H1 (cell line): ENCODE results near the gene PQBP1. TPM values are rescaled to one million over a fixed set of nuclear protein-coding genes. Genes with fewer than 3 reads are reported as not detected.

Experiments used
- CTCF ChIA-PET: fragments of 300-600 bp; sonication (Branson Sonifier 250); formaldehyde crosslinking; loops from one replicate; lab custom pipeline; 2021; ENCODE audit not compliant: partially characterized antibody; lab: Charles Lee
- POLR2A ChIA-PET: fragments of 300-600 bp; sonication (Branson Sonifier 250); formaldehyde crosslinking; loops from one replicate; lab custom pipeline; 2021; ENCODE audit warnings: inconsistent platforms; ENCODE audit not compliant: partially characterized antibody; lab: Charles Lee
- DNase-seq, 2 experiments: peaks; one replicate each; pipeline versions ENCODE4 v3.0.0 to v3.0.0-alpha.2; 2010 to 2022; ENCODE audit warnings: low spot score in 2 of 2, low read depth in 1 of 2, mixed read lengths in 1 of 2
- FAIRE-seq: peaks from 2 replicates; lab custom pipeline; 2011; peaks lifted over from hg19 to GRCh38; lab: Jason Lieb, UNC
- H2AFZ ChIP-seq: 2 replicates; pipeline ENCODE4 v1.8.1; 2012; ENCODE audit warnings: low read length, inconsistent platforms
- H2AK5ac ChIP-seq: 2 replicates; pipeline ENCODE4 v1.6.1; 2013; ENCODE audit warnings: low read depth, low read length
- H2BK120ac ChIP-seq: replicated peaks from 2 replicates; pipeline ENCODE3; 2013; ENCODE audit warnings: low read depth, low read length, inconsistent platforms
- H2BK12ac ChIP-seq: 2 replicates; pipeline ENCODE4 v1.6.1; 2013; ENCODE audit warnings: low read depth, low read length
- H2BK15ac ChIP-seq: 2 replicates; pipeline ENCODE4 v1.6.1; 2013; ENCODE audit warnings: low read length
- H2BK20ac ChIP-seq: 2 replicates; pipeline ENCODE4 v1.6.1; 2013; ENCODE audit warnings: low read length
- H2BK5ac ChIP-seq: 2 replicates; pipeline ENCODE4 v1.6.1; 2013; ENCODE audit warnings: low read depth, low read length
- H3K14ac ChIP-seq: 2 replicates; pipeline ENCODE4 v1.6.1; 2013; ENCODE audit warnings: inconsistent platforms; ENCODE audit not compliant: insufficient read length
- H3K18ac ChIP-seq: 2 replicates; pipeline ENCODE4 v1.6.1; 2013; ENCODE audit warnings: low read length; ENCODE audit errors: extremely low read depth
- H3K23ac ChIP-seq: 2 replicates; pipeline ENCODE4 v1.6.1; 2013; ENCODE audit warnings: inconsistent platforms; ENCODE audit not compliant: insufficient read length
- H3K23me2 ChIP-seq: 2 replicates; pipeline ENCODE4 v1.6.1; 2013; ENCODE audit warnings: low read depth, low read length
- H3K27ac ChIP-seq: 2 replicates; pipeline ENCODE4 v1.6.1; 2011; ENCODE audit warnings: low read depth, low read length, inconsistent platforms
- H3K27me3 ChIP-seq, 4 experiments: replicated peaks in 1 of 4; 1 replicate in 1 of 4; 2 replicates in 3 of 4; pipeline versions ENCODE4 v1.6.1 to v1.8.1; 2011 to 2013; ENCODE audit warnings: low read length in 3 of 4, mild to moderate bottlenecking in 3 of 4, inconsistent platforms in 2 of 4, mixed read lengths in 2 of 4, moderate library complexity in 1 of 4; ENCODE audit not compliant: control insufficient read depth in 3 of 4, insufficient read depth in 3 of 4; ENCODE audit errors: extremely low read depth in 1 of 4
- H3K36me3 ChIP-seq, 4 experiments: 2 replicates each; pipeline versions ENCODE4 v1.6.1 to v1.8.1; 2011 to 2013; ENCODE audit warnings: mild to moderate bottlenecking in 4 of 4, low read length in 3 of 4, moderate library complexity in 2 of 4, control low read depth in 1 of 4, inconsistent platforms in 1 of 4; ENCODE audit not compliant: insufficient read depth in 4 of 4, control insufficient read depth in 2 of 4
- H3K4ac ChIP-seq: replicated peaks from 2 replicates; pipeline ENCODE3; 2013; ENCODE audit warnings: low read length, low read depth, mixed read lengths, inconsistent platforms; ENCODE audit not compliant: insufficient read length
- H3K4me1 ChIP-seq, 4 experiments: replicated peaks in 1 of 4; 1 replicate in 1 of 4; 2 replicates in 3 of 4; pipeline versions ENCODE4 v1.6.1 to v1.8.1; 2011 to 2013; ENCODE audit warnings: low read length in 3 of 4, inconsistent platforms in 2 of 4, mixed read lengths in 1 of 4; ENCODE audit not compliant: insufficient read depth in 4 of 4, control insufficient read depth in 3 of 4
- H3K4me2 ChIP-seq, 2 experiments: 2 replicates each; pipeline versions ENCODE4 v1.6.1 to v1.8.1; 2011 to 2013; ENCODE audit warnings: low read depth in 2 of 2, low read length in 2 of 2, control low read depth in 1 of 2, inconsistent platforms in 1 of 2, mild to moderate bottlenecking in 1 of 2; ENCODE audit not compliant: insufficient read depth in 1 of 2
- H3K4me3 ChIP-seq, 4 experiments: fragments of 200-600, 300-600 bp in 1 of 4; sonication (generic), shearing (Covaris generic), sonication (Bioruptor Twin) in 1 of 4; 2 replicates each; pipeline versions ENCODE4 v1.5.1 to v1.8.1; 2011 to 2016; ENCODE audit warnings: low read length in 4 of 4, low read depth in 3 of 4, control low read depth in 2 of 4, inconsistent platforms in 2 of 4, mild to moderate bottlenecking in 2 of 4, mixed read lengths in 1 of 4, moderate library complexity in 1 of 4; ENCODE audit not compliant: insufficient read depth in 2 of 4; ENCODE audit errors: extremely low read depth in 1 of 4
- H3K56ac ChIP-seq: replicated peaks from 2 replicates; pipeline ENCODE3; 2013; ENCODE audit warnings: low read depth, mild to moderate bottlenecking, mixed read lengths, low read length, inconsistent platforms; ENCODE audit not compliant: insufficient read length
- H3K79me1 ChIP-seq: 2 replicates; pipeline ENCODE4 v1.6.1; 2013; ENCODE audit warnings: low read depth, low read length, control low read depth
- H3K79me2 ChIP-seq, 2 experiments: 2 replicates each; pipeline versions ENCODE4 v1.6.1 to v1.8.1; 2012 to 2013; ENCODE audit warnings: low read length in 2 of 2, mild to moderate bottlenecking in 2 of 2, inconsistent platforms in 1 of 2; ENCODE audit not compliant: insufficient read depth in 2 of 2, control insufficient read depth in 1 of 2
- H3K9ac ChIP-seq, 4 experiments: replicated peaks in 1 of 4; 1 replicate in 1 of 4; 2 replicates in 3 of 4; pipeline versions ENCODE4 v1.6.1 to v1.8.1; 2011 to 2013; ENCODE audit warnings: low read depth in 3 of 4, low read length in 3 of 4, control low read depth in 2 of 4, mild to moderate bottlenecking in 2 of 4, moderate library complexity in 2 of 4, inconsistent platforms in 1 of 4; ENCODE audit errors: extremely low read depth in 1 of 4
- H3K9me3 ChIP-seq, 2 experiments: 2 replicates each; pipeline versions ENCODE4 v1.6.1 to v1.8.1; 2012 to 2013; ENCODE audit warnings: mild to moderate bottlenecking in 2 of 2, moderate library complexity in 2 of 2, control low read depth in 1 of 2, inconsistent platforms in 1 of 2, low read depth in 1 of 2, low read length in 1 of 2, mixed read lengths in 1 of 2; ENCODE audit not compliant: insufficient read depth in 2 of 2
- H4K20me1 ChIP-seq, 2 experiments: replicated peaks in 1 of 2; 2 replicates each; pipeline versions ENCODE3 to v1.8.1; 2011 to 2013; ENCODE audit warnings: inconsistent platforms in 2 of 2, low read length in 2 of 2, mild to moderate bottlenecking in 1 of 2; ENCODE audit not compliant: insufficient read depth in 2 of 2, control insufficient read depth in 1 of 2
- H4K5ac ChIP-seq: 2 replicates; pipeline ENCODE4 v1.6.1; 2013; ENCODE audit warnings: low read length, low read depth, mixed read lengths, inconsistent platforms; ENCODE audit not compliant: insufficient read length
- H4K8ac ChIP-seq: 2 replicates; pipeline ENCODE4 v1.8.0; 2013; ENCODE audit warnings: mild to moderate bottlenecking, moderate library complexity, low read length, inconsistent platforms; ENCODE audit not compliant: insufficient read depth; ENCODE audit errors: extremely low read depth
- H4K91ac ChIP-seq: replicated peaks from 2 replicates; pipeline ENCODE3; 2013; ENCODE audit warnings: low read length, mixed read lengths, inconsistent platforms; ENCODE audit not compliant: insufficient read length
- PHF8 ChIP-seq: fragments of 200-600 bp; sonication (generic); conservative IDR thresholded peaks from 2 replicates; pipeline ENCODE4 v1.7.1; 2012; ENCODE audit warnings: low read depth, mild to moderate bottlenecking, inconsistent platforms, low read length, moderate library complexity
- RNF2 ChIP-seq: fragments of 200-900, 300-1000 bp; sonication (generic); IDR thresholded peaks from 2 replicates; pipeline ENCODE4 v1.7.1; 2016; ENCODE audit warnings: borderline replicate concordance, low read depth, mild to moderate bottlenecking, antibody characterized with exemption, low read length; ENCODE audit not compliant: poor library complexity, severe bottlenecking; ENCODE audit errors: missing control alignments
- RXRA ChIP-seq: IDR thresholded peaks from 2 replicates; pipeline ENCODE4 v1.6.1; 2011; ENCODE audit warnings: low read depth, mild to moderate bottlenecking, low read length, moderate library complexity; ENCODE audit not compliant: insufficient read depth
- TEAD4 ChIP-seq: IDR thresholded peaks from 2 replicates; pipeline ENCODE4 v1.6.1; 2012; ENCODE audit warnings: low read depth, low read length, inconsistent platforms, mixed read lengths
- WGBS, 2 experiments: shearing (Covaris generic) in 1 of 2; methylation state at CpG; one replicate each; pipeline versions ENCODE4 v1.1.6 to v1.1.7; 2013 to 2015; ENCODE audit warnings: low lambda C conversion rate in 2 of 2, mixed read lengths in 2 of 2, inconsistent platforms in 1 of 2, low coverage in 1 of 2, missing lambda C conversion rate in 1 of 2; ENCODE audit not compliant: insufficient replicate concordance in 2 of 2, insufficient coverage in 1 of 2, insufficient read length in 1 of 2; ENCODE audit errors: extremely low coverage in 1 of 2, missing lambda C conversion rate in 1 of 2; 5-methylcytosine and 5-hydroxymethylcytosine counted together
- polyA plus RNA-seq, 7 experiments: library from polyadenylated mRNA; depleted of rRNA in 3 of 7; stranded (reverse) in 5 of 7; unstranded in 2 of 7; fragments of >200 nt in 5 of 7; fragments of 200-250 nt in 2 of 7; gene quantifications; 1 replicate in 5 of 7; 2 replicates in 1 of 7; 4 replicates in 1 of 7; pipeline versions ENCODE4 v1.2.1 to v1.2.3, GENCODE V29; 2011 to 2013; ENCODE audit warnings: missing spikeins in 2 of 7, mixed read lengths in 2 of 7
- total RNA-seq: library from RNA; stranded (reverse); fragmentation: NEBNext Ultra II Directional; extraction: Animal tissue kit (Norgen Biotek cat#: 25700); gene quantifications from 2 replicates; pipeline ENCODE4 v1.2.1, GENCODE V29; 2021

Gene PQBP1
- total and polyA plus RNA-seq, 2 of the 8 experiments (the other 6 are each of a cell fraction or from before 2014, with no cell fraction given), result 91.7 to 95.9 TPM

DNA sequence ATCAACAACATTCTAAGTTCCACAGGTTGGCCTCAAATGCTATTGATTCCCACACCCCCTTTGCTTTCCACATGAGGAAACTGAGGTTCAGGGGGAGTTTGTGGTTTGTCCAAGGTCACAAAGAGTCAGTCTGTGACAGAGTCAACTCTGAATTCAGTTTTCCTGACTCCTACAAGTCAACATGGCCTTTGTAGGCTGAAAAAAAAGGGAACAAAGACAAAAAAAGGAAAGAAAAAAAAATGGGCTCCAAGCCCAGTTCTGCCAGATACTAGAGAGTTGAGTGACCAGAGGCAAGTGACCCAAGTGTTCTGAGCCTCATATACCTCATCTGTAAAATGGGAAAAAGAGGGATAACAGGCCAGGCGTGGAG lies 37.6 kb downstream of the PQBP1 start:
- no peak overlapping the region for H2BK12ac ChIP-seq
- H4K20me1 ChIP-seq, result no peaks in the 10 kb centered on the region
- H3K9me3 ChIP-seq, result no peaks in the 10 kb centered on the region
- 100% methylated on average over 1 of the region's 1 CpG; no CpG with 5 or more reads in 1 of the 2 experiments for WGBS, 2 experiments
- FAIRE-seq (no peak), DNase-seq (no peak)
- H2AFZ ChIP-seq, result no peak overlapping the region
- no peak overlapping the region for H2AK5ac ChIP-seq
- no peak overlapping the region for H2BK15ac ChIP-seq
- H4K8ac ChIP-seq, result no peak overlapping the region
- no peak overlapping the region for H3K27ac ChIP-seq
- no peak overlapping the region for H3K4me2 ChIP-seq
- no peak overlapping the region for H2BK20ac ChIP-seq
- no peak overlapping the region for H3K14ac ChIP-seq
- no peak overlapping the region for H3K56ac ChIP-seq
- no peak overlapping the region for H3K9ac ChIP-seq
- H2BK120ac ChIP-seq, result no peak overlapping the region
- H3K4me1 ChIP-seq, result peaks cover 0 to 12% (median 3%) of the 10 kb centered on the region in 4 experiments; a peak in 6 of 7 replicates
- H3K18ac ChIP-seq, result no peak overlapping the region
- H3K36me3 ChIP-seq, result peaks cover 0 to 30% (median 10%) of the 10 kb centered on the region in 4 experiments; a peak in 6 of 8 replicates
- no peaks in the 10 kb centered on the region for H3K79me1 ChIP-seq
- no peak overlapping the region for H4K5ac ChIP-seq
- H3K23me2 ChIP-seq, result no peaks in the 10 kb centered on the region
- CTCF ChIA-PET, result interaction anchor here (1.0 to 3.1 kb wide), 2 partner anchors 8 to 23 kb away, joined by 3 to 20 read pairs; no protein-coding TSS in a partner anchor
- peaks cover 0 to 43% of the 10 kb centered on the region in 2 experiments; a peak in 2 of 4 replicates for H3K79me2 ChIP-seq
- no peak overlapping the region for H2BK5ac ChIP-seq
- TF ChIP-seq PHF8 (no peak), RNF2 (no peak), TEAD4 (no peak), RXRA (no peak)
- POLR2A ChIA-PET, result interaction anchor here (1.3 to 21.5 kb wide), 2 partner anchors 20 to 37 kb away, joined by 4 to 572 read pairs; partner anchors contain the start of genes PIM2 and SLC35A2
- no peak overlapping the region for H3K4ac ChIP-seq
- H3K27me3 ChIP-seq, result no peaks in the 10 kb centered on the region
- no peak overlapping the region for H4K91ac ChIP-seq
- no peak overlapping the region for H3K4me3 ChIP-seq
- H3K23ac ChIP-seq, result no peak overlapping the region
